Hematopoietic multipotent progenitor cell treated with erythropoietin and hydrocortisone succinate and interleukin-3 and kit ligand, for 6 days (in vitro differentiated cells): ENCODE measurements around the gene BEST1.

Experiments used
- DNase-seq: peaks from one replicate; pipeline ENCODE4 v3.0.0-alpha.2; 2015

BEST1 gene

DNA sequence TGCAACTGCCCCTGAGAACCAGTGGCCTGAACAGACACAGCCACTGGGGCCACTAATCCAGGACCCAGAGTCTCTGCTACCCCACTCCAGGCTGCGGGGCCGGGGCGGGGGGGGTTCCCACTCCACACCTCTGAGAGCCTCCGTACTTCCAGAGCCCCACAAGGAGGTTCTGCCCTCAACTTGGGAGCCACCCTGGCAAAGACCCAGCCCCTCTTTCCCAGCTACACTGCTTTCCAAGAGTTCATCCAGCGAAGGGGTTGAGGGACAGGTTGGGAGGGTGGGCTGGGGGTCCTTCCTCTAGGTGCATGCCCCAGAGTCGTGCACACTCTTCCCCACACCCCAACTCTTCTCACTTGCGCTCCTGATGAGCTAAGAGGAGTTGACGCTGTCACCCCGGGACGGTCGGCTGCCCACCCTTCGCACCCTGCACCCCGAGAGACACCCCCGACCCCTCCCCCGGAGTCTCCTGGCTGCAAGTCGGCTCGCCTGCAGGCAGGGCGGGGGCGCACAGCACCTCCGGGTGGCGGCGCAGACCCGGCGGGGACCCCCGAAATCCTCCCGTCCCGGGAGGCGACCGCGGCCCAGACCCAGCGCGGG lies 33.3 kb upstream of the BEST1 start:
- no peak for DNase-seq

DNA sequence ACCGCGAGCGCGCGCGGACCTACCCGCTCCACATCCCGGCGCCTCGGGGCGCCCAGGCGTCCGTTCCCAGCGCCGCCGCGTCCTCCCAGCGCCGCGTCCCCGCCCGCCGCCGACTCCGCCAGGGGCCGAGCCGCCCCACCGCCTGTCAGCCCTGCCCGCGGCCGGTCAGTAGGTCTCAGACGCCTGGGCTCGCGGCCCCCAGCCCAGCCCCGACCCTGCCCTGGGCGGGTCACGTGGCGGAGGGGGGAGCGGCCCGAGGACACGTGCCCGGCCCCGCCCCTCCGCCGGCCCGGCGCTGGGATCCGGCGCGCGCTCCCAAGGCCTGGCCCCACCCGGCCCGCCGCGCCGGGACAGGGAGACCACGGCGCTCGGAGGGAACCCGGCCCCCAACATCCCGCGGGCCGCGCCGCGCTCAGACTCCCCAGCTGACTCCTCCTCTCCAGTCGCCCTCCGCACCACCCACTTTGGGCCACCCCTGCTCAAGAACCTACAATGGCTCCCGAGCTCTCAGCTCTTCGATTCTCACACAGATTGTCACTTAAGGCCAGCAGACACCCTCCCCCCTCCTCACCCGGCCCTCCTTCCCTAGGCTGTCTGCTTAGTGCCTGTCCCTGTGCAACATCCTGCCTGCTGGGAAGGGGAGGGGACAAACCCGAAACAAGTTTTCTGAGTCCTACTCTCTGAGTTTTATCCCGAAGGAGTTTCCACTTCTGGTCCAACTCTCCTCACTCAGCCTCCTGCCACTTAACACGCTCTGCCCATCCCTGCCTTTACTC lies 32.6 kb upstream of the BEST1 start, which contains the start of gene RAB3IL1:
RAB3IL1 (minus strand) TSS at position 233 of the 776 bp plus-strand sequence; CDS start at position 34, 199 bp downstream.
- peak; percentile 64 for DNase-seq

DNA sequence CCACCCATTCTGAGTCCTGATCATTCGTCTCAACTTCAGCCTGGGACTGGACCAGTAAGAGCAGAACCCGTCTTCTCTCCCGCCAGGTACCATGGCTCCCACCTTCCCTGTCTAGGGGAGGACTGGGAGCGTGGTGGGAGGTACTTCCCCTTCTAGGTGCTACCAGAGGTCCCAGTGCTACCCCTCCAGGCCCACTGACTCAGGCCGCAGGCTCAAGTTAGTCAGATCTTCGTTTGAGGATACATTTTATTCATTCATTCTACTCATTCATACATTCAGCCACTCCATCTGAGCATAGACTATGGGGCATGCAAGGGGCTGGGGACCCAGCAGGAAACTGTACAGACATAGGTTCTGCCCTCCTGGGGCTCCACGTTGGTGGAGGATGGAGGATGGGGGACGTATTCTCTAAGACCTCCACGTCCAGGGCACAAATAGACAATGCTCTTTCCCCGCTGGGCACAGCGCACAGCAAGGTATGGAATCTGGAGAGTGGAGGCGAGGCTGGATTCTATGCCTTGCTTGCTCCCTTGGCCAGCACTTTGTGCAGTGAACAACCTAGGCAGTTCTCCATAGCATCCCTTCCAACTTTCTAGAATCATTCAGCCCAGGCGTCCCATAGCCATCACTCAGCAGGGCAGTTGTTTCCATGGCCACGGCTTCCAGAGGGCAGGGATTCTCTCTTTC lies 31.8 kb upstream of the BEST1 start:
- DNase-seq, result no peak

DNA sequence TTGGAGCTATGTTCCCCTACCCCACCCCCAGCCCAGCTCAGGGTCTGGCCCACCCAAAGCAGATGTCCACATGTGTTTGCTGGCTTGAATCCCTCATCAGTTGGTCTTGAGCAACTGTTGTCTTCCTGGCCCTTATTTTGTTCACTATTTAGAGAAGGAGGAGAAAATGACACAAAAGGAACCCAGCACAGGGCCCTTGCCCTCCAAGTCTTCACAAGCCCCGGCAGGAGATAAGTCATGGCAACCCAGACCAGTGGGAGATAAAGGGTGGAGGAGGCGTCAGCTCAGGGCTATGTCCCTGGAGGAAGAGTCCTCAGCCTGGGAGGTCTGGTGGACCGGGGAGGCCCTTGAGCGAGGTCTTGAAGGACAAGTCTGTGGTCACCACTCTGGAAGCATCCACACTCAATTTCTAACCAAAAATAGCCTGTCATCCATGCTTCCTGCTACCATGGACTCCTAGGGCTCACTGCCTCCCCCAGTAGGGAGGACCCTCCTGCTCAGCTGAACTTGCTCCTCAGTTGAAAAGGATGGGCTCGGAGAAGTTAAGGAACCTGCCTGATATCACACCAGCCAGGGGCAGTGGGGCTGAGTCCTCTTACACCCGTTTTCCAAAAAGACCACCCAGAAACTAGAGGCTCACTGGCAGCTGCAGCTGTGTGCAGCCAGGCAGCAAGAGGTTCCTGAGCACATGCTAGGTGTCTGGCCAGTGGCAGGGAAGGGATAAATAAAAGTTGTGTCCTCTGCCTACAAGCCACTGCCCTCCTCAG lies 31.0 kb upstream of the BEST1 start:
- peak; percentile 71 for DNase-seq

DNA sequence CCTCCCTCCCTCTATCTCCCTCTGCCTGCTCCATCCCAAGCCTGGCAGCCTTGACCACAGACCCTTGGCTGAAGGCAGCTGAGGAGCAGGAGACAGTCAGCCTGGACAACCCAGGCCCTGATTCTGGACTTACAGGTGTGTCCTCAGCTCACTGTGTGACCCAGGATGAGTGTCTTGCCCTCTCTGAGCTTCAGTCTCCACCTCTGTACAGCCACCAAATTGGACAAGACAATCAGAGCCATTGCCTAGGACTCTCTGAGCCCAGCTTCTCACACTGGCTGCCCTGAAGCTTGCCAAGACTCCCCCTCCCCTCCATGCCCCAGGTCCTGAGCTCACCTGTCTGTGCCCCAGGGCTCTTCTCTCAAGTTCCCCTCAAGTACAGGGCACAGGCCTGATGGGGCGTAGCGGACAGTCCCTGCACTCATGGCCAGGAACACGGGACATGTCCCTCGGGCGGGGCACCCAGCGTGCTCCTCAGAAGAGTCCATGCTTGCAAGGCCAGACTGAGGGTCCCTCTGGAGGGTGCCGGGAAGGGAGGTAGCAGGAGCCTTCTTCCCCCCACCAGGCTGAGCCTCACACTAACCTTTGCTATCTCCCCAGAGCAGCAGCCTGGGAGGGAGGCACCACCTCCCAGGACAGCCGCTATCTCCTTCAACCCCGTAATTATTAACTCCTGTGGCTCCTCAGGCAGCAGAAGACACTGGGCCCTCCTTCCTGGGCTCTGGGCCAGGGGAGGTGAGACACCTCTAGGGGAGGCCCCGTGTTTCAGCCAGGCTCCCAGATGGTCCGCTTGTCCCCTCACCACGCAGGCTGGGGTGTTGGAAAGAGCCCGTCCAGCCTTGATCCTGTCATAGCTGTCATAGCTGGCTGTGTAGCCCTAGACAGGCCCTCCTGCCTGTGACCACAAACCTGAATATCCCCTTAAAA lies 30.2 kb upstream of the BEST1 start:
- DNase-seq, result peak; percentile 94

DNA sequence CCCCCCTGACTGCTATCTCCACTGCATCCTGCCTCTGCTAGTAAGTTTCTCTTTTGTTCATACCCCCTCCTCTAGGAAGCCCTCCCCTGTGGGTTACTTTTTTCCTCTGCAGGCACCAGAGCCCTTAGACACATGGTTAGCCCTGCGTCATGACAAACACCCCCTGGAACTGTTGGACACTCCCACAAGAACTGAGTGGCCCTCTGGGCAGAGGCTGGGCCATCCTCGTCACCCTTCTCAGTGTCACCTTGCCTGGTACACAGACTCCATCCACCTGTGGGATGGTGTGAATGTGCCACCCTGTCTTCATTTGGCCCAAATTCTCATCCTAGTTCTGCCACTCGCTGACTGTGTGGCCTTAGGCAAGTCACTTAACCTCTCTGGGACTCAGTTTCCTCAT lies 28.7 kb upstream of the BEST1 start:
- DNase-seq, result no peak

DNA sequence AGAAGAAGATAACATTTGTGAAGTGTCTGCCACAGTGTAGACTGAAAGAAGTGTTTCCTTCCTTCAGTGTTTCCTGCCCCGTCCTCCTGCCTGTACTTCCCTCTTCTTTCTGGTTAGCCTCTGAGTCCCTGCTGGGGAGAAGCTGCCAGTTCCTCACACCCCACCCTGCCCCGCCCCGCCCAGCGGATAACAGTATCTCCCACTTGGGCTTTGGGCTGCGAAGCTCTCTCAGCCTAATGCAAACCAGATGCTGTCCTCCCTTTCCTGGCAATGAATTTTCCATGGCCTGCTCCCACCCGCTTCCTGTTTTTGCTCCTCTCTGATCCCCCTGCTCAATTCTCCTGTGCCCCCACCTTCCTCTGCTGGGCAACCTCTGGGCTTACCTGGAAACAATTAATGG lies 27.6 kb upstream of the BEST1 start:
- DNase-seq, result peak; percentile 88

DNA sequence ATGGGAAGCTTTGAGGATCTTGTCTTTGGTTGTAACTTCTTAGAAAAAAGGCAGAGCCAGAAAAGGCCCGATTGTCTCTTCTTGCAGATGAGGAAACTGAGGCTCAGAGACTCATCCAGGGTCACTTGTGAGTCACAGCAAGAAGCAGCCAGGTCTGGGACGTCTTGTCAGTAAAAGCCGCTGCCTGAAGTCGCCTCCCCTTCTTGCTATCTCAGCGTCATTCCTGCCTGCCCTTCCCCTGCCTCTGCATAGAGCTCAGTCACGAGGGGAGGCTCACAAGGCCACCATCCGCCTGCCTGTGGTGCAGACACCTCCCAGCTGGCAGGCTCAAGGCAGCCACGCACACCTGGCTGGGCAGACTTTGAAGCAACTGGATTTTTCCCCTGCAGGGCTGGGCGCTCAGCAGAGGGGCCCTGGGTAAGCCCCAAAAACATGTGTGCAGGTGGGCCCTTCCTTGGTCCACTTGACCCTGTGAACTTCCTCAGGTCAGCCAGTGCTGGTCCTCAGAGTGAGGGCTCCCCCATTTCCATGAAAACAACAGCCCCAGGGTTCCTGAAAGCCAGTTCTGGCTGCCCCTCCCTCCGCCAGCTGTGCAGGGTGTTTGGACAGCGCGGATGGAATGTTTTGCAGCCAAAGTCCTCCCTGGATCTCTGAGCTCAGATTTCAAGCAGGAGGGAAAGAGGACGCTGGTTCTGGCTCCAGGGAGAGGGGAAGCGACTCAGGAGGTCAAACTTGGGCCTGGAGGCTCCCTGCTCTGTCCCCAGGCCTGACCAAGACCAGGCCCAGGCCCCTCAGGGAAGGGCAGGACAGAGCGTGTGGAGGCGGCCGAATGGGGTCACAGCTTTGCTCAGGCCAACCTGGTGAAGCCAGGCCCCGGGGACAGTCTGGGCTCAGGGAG lies 26.7 kb upstream of the BEST1 start:
- DNase-seq, result peak; percentile 90

DNA sequence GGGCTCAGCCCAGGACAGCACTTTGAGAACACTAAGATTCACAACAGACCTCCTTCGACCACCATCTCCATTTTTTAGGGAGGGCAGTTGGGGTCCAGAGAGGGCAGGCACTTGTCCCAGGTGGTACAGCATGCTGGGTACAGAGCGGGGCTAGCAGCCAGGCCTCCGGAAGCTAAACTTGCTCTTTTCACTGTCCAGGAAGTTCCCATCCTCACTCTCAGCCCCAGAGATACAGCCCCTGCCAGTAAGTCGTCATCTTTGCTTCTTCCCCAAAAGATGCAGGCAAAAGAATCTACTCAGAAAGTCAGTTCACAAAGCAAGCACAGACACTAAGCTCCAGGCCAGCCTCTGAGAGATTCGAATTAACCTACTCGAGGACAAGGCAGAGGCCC lies 26.1 kb upstream of the BEST1 start:
- no peak for DNase-seq

DNA sequence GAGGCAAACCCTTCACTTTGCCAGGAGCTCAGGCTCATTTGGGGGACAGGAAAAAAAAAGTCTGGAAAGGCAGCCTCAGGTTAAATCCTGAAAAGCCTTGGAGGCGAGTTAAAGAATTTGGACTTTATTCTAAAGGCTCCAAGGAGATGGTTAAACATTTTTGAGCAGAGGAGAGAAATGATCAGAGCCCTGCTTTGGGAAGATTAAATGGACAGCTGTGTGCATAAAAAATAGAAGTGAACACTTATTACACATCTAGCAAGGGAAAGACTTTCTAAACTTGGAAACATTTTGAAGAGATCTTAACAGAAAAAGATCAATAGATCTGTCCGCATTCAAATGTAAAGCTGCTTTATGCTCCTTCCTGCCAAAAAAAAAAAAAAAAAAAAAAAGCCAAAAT lies 24.4 kb upstream of the BEST1 start:
- no peak for DNase-seq

DNA sequence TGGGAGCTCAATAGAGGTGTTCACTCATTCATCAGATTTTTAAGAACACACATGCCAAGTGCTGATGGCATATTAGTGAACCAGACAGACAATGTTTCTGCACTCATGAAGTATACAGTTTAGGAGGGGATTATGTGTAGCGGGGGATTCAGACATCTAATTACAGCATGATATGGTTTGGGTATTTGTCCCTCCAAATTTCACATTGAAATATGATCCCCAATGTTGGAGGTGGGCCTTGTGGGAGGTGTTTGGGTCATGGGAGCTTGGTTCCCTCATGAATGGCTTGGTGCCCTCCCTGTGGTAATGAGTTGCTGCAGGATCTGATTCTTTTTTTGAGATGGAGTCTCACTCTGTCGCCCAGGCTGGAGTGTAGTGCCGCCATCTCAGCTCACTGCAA lies 23.9 kb upstream of the BEST1 start:
- DNase-seq, result no peak

DNA sequence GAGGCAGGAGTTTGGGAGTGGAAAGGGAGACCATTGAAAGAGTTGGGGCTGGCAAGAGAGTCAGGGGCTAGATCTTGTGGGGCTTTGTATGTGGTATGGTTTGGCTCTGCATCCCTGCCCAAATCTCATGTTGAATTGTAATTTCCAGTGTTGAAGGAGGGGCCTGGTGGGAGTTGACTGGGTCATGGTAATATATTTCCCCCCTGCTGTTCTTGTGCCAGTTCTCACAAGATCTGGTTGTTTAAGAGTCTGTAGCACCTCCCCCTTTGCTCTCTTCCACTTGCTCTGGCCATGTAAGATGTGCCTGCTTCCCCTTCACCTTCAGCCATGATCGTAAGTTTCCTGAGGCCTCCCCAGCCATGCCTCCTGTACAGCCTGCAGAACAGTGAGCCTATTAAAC lies 22.6 kb upstream of the BEST1 start:
- DNase-seq, result no peak

DNA sequence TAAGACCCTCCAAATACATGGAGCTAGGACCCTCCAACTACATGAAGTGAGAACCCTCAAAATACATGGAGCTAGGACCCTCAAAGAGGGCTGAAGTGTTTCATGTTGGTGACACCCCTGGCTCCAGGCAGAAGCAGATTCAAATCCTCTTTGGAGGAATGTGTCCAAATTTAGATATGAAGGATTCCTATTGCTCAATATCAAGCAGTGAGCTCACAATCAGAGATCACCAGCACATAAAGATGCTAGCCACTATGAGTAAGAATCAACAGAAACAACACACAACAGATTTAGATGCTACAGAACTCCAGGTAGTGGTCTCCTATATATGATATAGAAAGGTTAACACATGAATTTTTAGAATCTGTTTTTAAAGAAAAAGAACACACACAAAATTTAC lies 21.5 kb upstream of the BEST1 start:
- no peak for DNase-seq

DNA sequence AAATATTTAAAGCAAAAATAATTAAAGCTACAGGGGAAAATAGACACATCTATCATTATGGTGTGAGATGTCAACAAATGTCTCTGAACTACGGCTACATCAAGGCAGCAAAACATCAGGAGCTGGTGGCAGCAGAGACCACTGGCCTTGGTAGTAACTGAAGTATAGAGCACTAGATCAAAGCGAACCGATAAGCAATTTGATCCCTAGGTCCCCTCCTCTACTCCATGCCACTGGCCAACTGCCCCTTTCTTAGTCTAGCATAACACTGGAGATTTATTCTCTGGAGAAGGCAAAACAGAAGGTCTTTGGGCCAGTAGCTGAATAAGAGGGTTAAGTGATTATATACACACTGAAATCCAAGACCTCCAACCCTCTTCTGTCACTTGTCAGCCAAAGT lies 19.2 kb upstream of the BEST1 start:
- DNase-seq, result no peak

DNA sequence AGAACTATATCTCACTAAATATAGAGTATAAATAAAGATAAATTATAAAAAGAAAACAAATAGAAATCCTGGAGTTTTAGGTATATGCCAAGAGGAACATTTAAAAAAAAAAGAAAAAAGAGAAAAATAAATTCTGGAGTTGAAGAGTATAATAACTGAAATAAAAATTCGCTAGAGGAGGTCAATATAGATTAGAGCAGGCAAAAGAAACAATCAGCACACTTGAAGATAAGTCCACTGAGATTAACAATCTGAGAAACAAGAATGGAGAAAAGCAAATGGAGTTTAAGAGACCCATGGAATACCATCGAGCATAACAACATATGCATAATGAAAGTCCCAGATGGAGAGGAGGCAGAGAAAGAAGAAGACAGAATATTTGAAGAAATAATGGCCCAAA lies 14.3 kb upstream of the BEST1 start:
- no peak for DNase-seq

DNA sequence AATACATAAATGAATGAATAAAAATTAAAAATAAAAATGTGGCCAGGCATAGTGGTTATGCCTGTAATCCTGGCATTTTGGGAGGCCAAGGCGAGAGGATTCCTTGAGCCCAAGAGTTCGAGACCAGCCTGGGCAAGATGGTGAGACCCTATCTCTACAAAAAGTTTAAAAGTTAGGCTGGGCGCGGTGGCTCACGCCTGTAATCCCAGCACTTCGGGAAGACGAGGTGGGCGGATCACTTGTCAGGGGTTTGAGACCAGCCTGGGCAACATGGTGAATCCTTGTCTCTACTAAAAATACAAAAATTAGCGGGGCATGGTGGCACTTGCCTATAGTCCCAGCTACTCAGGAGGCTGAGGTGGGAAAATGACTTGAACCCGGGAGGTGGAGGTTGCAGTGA lies 9.7 kb upstream of the BEST1 start:
- no peak for DNase-seq

DNA sequence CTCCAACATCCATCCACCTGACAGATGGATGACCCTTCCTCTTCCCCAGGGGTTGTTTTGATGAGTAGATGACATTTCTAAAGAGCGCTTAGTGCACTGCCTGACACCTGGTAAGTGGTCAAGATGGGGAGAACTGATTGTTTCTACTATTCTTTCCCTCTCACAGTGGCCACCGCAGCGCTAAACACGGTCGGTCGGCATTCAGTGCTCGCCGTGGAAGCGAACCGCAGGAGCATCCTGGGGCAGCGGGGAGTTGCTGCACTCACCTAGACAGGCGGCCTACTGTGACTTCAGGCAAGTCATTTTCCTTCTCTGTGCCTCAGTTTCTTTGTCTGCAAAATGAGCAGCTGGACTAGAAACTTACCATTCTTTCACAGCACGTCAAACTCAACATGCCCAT lies 5.0 kb upstream of the BEST1 start:
- no peak for DNase-seq

DNA sequence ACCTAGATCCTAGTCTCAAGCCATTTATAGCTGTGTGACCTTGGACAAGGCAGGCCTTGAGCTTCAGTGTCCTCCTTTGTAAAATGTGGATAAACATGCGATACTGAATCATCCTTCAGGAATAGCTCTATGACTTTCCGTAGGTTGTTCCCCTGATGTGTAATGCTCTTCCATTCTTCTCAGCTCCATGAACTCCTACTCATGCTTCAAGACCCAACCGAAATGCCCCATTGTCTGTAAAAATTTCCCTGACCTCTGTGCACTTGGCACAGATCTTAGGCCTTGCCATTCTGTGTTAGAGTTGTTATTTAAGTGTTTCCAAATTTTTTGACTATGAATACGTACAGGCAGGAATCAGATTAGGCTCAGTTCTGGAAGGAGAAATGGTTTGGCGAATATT lies 3.3 kb upstream of the BEST1 start:
- DNase-seq, result no peak

DNA sequence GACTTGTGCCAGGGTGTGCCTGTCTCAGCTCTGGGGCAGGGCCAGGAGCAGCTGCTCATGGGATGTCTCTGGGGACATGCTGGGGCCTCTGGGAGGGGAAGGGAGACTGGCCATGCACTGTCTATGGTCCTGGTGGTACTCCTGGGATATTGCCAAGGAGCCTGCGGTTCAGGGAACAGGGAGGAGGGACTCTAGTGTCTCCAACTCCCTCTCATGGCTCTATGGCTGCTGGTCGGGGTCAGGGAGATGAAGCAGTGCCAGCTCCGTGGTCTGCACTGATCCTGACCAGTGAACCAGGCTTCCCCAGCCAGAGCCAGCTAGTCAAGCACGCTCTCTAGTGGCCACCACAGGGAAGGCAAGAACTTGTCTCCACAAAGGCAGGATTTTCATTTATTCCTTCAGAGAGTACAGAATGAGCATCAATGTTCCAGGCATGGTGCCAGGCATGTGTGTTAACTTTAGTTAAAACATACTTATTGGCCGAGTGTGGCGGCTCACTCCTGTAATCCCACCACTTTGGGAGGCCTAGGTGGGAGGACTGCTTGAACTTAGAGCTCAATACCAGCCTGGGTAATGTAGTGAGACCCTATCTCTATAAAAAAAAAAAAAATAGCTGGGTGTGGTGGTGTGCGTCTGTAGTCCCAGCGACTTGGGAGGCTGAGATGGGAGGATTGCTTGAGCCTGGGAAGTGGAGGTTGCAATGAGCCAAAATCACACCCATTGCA lies 2.5 kb upstream of the BEST1 start:
- peak; percentile 94 for DNase-seq

DNA sequence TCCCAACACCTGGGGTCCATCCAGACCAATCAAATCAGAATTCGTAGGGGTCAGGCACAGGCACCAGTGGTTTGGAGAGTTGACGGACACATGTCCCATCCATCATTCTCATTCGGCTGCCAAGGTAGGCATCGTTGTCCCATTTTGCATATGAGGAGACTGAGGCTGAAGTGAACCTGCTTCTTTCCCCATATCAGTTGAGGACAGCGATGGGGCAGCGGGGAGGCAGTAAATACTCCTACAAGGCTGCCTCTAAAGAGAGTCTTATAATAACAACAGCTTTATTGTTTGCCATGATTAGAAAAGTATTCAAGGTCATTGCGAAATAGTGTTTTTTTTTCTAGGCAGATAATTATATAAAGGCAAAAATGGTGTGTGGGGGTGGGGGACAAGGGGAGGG lies 1.6 kb upstream of the BEST1 start:
- DNase-seq, result no peak
